ENCODE measurements around the gene TFIP11.

The TFIP11 gene

GRCh38 chr22:26479792-26480610 is 32.3 kb downstream of the TFIP11 start:
- no peak for DNase-seq (ENCODE audit: low read depth)
- in situ Hi-C loops (cut with HindIII; ENCODE audit: low sequenced_read_pairs), result no loop called here
- no peak for TF ChIP-seq CTCF (IDR thresholded peaks at IDR 0.05; ENCODE audit: low read depth, low read length, missing control alignments)
- no peak overlapping the region for H3K4me3 ChIP-seq (ENCODE audit: low read depth, low read length)

DNA sequence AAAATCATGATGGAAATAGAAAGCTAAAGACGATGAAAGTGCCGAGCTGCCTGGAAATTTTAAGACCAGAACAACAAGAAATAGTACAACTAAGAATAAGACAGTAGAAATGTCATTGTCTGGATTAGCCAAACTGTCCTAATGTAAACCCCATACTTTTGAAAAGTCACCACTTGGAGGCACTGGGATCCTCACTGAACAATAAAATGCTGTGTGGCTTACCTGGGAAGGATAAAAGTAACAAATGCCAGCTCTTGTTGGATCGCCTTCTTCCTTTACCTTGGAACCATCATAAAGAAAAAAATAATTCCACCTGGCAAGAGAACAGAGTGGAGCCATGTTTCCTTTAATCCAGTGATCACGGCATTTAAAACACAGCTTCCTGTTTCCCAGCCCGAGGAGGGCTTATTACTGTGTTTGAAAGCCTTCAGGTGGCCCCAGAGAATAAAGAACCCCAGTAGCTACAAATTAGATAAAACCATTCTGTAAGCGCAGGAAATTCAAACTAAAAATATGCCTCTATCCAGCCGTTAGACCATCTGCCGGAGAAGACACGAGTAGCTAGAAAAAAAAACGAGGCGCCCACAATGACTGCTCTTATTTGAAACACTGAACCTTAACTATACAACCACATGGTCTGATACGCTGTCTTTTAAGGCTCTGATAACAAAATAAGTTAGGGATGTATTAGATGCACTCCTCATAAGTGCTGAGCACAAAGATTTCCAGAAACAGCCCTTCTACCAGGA is 33.1 kb downstream of the TFIP11 start:
- DNase-seq (ENCODE audit: low read depth), result no peak
- TF ChIP-seq CTCF (IDR thresholded peaks at IDR 0.05; ENCODE audit: low read depth, low read length, missing control alignments), result no peak
- no peak overlapping the region for H3K4me3 ChIP-seq (ENCODE audit: low read depth, low read length)
- in situ Hi-C loops (cut with HindIII; ENCODE audit: low sequenced_read_pairs), result no loop called here

DNA sequence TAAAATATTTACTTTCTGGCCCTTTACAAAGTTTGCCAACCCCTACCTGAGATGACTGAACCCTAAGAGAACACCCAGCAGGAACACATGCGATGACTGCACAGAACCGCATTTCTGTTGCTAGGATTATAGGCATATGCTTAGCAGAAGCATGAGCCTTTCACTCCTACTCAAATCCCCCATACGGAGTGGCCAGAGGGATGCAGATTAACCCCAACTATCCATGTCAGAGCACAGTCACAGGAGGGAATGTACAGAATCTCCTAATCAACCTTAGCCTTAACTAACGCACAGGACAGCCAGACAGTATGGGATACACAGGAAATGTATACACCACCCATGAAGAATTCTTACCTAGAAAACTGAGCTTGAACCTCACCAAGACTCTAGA is 34.9 kb downstream of the TFIP11 start:
- H3K4me3 ChIP-seq (ENCODE audit: low read depth, low read length), result no peak overlapping the region
- DNase-seq (ENCODE audit: low read depth), result no peak
- in situ Hi-C loops (cut with HindIII; ENCODE audit: low sequenced_read_pairs), result no loop called here
- no peak for TF ChIP-seq CTCF (IDR thresholded peaks at IDR 0.05; ENCODE audit: low read depth, low read length, missing control alignments)

- no peak for TF ChIP-seq CTCF (IDR thresholded peaks at IDR 0.05; ENCODE audit: low read depth, low read length, missing control alignments)
- no peak overlapping the region for H3K4me3 ChIP-seq (ENCODE audit: low read depth, low read length)
- in situ Hi-C loops (cut with HindIII; ENCODE audit: low sequenced_read_pairs), result no loop called here
- DNase-seq (ENCODE audit: low read depth), result peak; percentile 67
These were observed 35.5 kb downstream of the TFIP11 start for GRCh38 chr22:26476705-26477340.

GRCh38 chr22:26474682-26475081 is 37.6 kb downstream of the TFIP11 start:
- no peak overlapping the region for H3K4me3 ChIP-seq (ENCODE audit: low read depth, low read length)
- no peak for DNase-seq (ENCODE audit: low read depth)
- in situ Hi-C loops (cut with HindIII; ENCODE audit: low sequenced_read_pairs), result no loop called here
- TF ChIP-seq CTCF (IDR thresholded peaks at IDR 0.05; ENCODE audit: low read depth, low read length, missing control alignments), result no peak

DNA sequence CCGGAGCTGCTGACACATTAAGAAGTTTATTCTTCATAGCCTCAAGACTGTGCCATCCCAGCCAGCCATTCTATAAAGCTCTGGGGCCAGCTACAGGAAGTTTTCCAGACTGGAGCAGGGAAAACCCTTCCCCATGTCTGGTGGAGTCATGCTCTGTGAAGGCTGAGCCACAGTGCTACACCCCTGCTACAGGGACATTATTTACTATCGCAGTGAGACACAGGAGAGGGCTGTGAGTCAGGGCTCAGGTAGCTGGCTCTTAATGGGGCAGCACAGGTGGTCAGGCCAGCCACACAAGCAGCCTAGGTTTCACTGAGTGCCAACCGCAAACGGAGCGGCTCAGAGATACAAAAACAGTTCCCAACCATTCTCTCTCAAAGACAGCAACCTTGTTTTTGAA is 40.8 kb downstream of the TFIP11 start:
- no peak for DNase-seq (ENCODE audit: low read depth)
- no peak for TF ChIP-seq CTCF (IDR thresholded peaks at IDR 0.05; ENCODE audit: low read depth, low read length, missing control alignments)
- H3K4me3 ChIP-seq (ENCODE audit: low read depth, low read length), result no peak overlapping the region
- in situ Hi-C loops (cut with HindIII; ENCODE audit: low sequenced_read_pairs), result no loop called here

Data from astrocyte of the cerebellum (primary cell).